ENCODE data around the gene ETFBKMT.

ETFBKMT gene

DNA sequence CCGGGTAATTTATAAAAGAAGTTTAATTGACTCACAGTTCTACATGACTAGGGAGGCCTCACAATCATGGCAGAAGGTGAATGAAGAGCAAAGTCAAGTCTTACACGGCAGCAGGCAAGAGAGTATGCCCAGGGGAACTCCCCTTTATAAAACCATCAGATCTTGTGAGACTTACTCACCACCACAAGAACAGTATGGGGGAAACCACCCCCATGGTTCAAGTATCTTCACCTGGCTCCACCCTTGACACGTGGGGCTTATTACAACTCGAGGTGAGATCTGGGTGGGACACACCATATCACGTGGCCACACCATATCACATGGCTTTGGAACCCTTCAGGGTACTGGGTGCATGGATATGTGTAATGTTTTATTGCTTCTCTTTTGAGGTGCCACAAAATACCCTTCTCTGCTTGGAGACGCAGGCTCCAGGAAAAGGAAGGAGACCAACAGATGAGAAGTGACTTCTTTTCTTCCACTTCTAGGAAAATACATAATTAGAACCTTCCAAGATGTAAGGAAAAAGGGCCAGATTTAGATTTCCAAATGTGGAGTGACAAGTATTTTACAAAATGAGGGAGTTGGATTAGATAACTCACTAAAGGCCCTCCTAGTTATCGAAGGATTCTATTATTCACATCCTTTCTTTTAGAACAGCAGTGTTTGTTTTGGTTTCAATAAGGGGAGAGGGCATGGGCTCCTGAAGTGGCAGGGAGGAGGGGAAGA lies 33.1 kb upstream of the ETFBKMT start:
- DNase-seq (ENCODE audit: low read depth), result no peak

DNA sequence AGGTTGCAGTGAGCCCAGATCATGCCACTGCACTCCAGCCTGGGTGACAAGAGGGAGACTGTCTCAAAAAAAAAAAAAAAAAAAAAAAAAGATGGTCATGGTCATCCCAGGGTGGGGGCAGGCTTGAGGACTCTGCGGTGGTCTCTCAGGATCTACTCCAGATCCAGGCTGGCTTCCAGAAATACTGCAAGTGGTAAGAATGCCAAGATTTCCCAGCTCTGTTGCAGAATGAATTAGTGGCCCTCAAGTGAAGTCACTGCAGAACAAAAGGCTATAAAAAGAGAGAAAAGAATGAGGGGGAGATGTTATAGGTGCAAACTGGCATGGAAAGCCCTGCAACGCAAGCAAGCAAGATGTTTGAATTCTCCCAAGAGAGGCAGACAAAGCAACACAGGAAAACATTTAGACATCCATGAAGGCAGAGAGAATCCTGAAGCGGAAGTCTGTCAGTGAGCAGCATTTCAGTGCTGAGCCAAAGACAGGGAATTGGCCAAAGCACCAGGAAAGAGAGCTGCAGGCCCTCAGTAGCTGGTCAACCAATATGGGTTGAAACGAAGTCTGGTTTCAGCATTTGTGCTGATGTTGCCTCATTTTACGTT lies 31.9 kb upstream of the ETFBKMT start:
- no peak for DNase-seq (ENCODE audit: low read depth)
- no peak overlapping the region for H3K4me3 ChIP-seq (ENCODE audit: low read depth, low read length)
- TF ChIP-seq, protein P1, sequence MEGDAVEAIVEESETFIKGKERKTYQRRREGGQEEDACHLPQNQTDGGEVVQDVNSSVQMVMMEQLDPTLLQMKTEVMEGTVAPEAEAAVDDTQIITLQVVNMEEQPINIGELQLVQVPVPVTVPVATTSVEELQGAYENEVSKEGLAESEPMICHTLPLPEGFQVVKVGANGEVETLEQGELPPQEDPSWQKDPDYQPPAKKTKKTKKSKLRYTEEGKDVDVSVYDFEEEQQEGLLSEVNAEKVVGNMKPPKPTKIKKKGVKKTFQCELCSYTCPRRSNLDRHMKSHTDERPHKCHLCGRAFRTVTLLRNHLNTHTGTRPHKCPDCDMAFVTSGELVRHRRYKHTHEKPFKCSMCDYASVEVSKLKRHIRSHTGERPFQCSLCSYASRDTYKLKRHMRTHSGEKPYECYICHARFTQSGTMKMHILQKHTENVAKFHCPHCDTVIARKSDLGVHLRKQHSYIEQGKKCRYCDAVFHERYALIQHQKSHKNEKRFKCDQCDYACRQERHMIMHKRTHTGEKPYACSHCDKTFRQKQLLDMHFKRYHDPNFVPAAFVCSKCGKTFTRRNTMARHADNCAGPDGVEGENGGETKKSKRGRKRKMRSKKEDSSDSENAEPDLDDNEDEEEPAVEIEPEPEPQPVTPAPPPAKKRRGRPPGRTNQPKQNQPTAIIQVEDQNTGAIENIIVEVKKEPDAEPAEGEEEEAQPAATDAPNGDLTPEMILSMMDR (IDR thresholded peaks at IDR 0.05; ENCODE audit: low read depth, low read length), result no peak
- TF ChIP-seq, protein P2, sequence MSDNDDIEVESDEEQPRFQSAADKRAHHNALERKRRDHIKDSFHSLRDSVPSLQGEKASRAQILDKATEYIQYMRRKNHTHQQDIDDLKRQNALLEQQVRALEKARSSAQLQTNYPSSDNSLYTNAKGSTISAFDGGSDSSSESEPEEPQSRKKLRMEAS (IDR thresholded peaks at IDR 0.05; ENCODE audit: low read depth, low read length), result no peak
- TF ChIP-seq POLR2A (IDR thresholded peaks at IDR 0.05; ENCODE audit: extremely low read depth, insufficient read length), result no peak
- TF ChIP-seq MYC (IDR thresholded peaks at IDR 0.05; ENCODE audit: low read depth, low read length), result no peak

More for the DNA sequence above, 33.1 kb upstream of the ETFBKMT start:
- no peak overlapping the region for H3K4me3 ChIP-seq (ENCODE audit: low read depth, low read length)
- TF ChIP-seq, protein P2 (IDR thresholded peaks at IDR 0.05; ENCODE audit: low read depth, low read length), result no peak
- no peak for TF ChIP-seq POLR2A (IDR thresholded peaks at IDR 0.05; ENCODE audit: extremely low read depth, insufficient read length)
- TF ChIP-seq, protein P1 (IDR thresholded peaks at IDR 0.05; ENCODE audit: low read depth, low read length), result no peak

DNA sequence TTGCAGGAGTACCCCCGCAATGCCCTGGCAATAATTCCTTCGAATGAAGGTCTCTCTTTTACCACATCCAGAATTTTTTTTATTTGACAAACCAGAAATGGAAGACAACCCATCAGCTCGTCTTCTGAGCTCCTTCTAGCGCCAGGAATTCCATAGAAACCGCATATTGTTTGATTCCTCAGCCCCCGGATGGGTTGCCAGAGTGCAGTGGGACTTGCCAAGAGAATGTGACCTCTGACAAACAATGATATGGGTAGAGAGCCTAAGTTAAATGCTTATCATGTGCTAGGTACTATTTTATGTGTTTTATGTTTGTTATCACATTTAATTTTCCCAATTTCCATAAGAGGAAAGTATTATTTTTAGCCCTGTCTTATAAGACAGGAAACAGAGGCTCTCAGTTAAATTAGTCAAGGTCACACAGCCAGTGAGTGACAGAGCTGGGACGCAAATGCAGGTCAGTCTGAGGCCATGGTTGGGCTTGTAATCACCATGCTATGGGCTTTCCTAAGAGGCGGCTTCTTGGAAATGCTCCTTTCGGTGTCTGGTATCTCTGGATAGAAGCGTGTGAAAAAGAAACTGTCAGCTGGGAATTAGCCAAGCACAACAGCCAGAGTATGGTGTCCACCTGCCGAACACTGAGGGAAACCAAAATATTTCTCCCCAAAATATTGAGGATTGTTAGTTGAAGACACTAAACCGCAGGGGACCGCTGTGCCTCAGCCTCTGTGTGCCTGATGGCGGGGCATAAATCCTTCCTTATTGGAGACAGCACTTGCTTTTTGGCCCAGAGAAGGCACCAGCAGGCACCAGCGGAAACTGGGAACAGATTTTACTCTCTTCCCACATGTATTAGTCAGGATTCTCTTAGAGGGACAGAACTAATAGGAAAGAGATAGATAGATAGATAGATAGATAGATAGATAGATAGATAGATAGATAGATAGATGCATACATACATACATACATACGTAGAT lies 29.4 kb upstream of the ETFBKMT start:
- H3K4me3 ChIP-seq (ENCODE audit: low read depth, low read length), result no peak overlapping the region
- DNase-seq (ENCODE audit: low read depth), result no peak
- TF ChIP-seq POLR2A (IDR thresholded peaks at IDR 0.05; ENCODE audit: extremely low read depth, insufficient read length), result no peak
- TF ChIP-seq MYC (IDR thresholded peaks at IDR 0.05; ENCODE audit: low read depth, low read length), result no peak
- TF ChIP-seq, protein P1 (IDR thresholded peaks at IDR 0.05; ENCODE audit: low read depth, low read length), result no peak
- TF ChIP-seq, protein P2 (IDR thresholded peaks at IDR 0.05; ENCODE audit: low read depth, low read length), result no peak

DNA sequence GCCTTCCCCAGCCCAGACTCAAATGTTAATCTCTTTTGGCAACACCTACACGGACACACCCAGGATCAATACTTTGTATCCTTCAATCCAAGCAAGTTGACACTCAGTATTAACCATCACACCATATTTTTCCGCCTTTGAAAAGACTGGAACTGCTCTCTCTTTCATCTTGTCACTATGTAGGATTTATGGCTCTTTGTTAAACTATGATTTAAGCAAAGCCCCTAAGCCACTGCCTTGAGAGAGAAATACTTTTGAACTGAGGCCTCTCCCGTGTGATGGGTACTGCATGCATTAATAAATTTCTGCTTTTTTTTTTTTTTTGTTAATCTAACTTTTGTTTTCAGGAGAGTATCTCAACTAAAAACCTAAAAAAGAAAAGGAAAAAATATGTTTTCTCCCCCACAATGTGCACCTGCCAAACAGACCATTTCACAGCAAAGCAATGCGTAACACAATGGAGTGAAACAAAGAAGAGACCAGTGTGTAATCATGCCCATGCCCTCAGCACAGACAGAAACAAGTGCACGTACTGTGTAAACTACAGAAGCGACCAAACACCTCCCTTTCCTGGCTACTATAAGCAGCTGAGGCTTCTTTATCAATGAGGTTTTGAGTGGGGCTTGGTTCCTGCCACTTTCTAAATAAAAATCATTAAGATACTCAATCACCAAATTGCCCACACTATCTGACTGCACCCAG lies 28.3 kb upstream of the ETFBKMT start:
- TF ChIP-seq MYC (IDR thresholded peaks at IDR 0.05; ENCODE audit: low read depth, low read length), result no peak
- no peak overlapping the region for H3K4me3 ChIP-seq (ENCODE audit: low read depth, low read length)
- DNase-seq (ENCODE audit: low read depth), result no peak

DNA sequence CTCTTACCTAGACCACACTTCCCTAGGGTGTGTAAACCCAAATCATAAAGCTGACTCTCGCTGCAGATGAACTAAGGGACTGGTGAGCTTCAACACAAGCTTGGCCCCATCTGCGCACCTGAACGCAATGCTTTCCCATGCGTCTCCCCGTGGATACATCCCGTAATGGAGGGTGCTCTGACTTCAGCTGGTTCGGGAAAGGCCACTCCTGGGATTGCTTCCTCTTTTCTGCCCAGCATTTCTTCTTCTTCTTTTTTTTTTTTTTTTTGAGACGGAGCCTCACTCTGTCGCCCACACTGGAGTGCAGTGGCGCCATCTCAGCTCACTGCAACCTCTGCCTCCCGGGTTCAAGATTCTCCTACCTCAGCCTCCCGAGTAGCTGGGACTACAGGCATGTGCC lies 27.7 kb upstream of the ETFBKMT start:
- TF ChIP-seq MYC (IDR thresholded peaks at IDR 0.05; ENCODE audit: low read depth, low read length), result no peak
- TF ChIP-seq, protein P2 (IDR thresholded peaks at IDR 0.05; ENCODE audit: low read depth, low read length), result no peak
- TF ChIP-seq POLR2A (IDR thresholded peaks at IDR 0.05; ENCODE audit: extremely low read depth, insufficient read length), result no peak
- TF ChIP-seq, protein P1 (IDR thresholded peaks at IDR 0.05; ENCODE audit: low read depth, low read length), result no peak
- no peak overlapping the region for H3K4me3 ChIP-seq (ENCODE audit: low read depth, low read length)

More for the DNA sequence above, 27.7 kb upstream of the ETFBKMT start:
- no peak for DNase-seq (ENCODE audit: low read depth)
